Activated T-cell treated with anti-CD3 and anti-CD28 coated beads for 4 hours (primary cell): ENCODE results near the gene THSD1.
"Not testable (repeated sequence)": the region's sequence is repeated elsewhere in the genome, so short reads cannot be mapped to it uniquely, and the experiment has no call there.

Experiments
- DNase-seq: peaks from one replicate; pipeline ENCODE4 v3.0.0-alpha.2; 2020

The THSD1 gene

GRCh38 chr13:52407436-52407835 is 1.5 kb upstream of the THSD1 start:
- DNase-seq: not testable (repeated sequence)

- no peak for DNase-seq
Observed at GRCh38 chr13:52406629-52407028, 657 bp upstream of the THSD1 start.

GRCh38 chr13:52405369-52405766 is 604 bp downstream of the THSD1 start:
- DNase-seq: no peak

GRCh38 chr13:52399708-52400107 is 6.3 kb downstream of the THSD1 start:
- DNase-seq: no peak

- no peak for DNase-seq
Observed at GRCh38 chr13:52399046-52399445, 6.9 kb downstream of the THSD1 start.

GRCh38 chr13:52395704-52396103 is 10.3 kb downstream of the THSD1 start:
- no peak for DNase-seq

- DNase-seq: no peak
Observed at GRCh38 chr13:52394586-52394985, 11.4 kb downstream of the THSD1 start.

- no peak for DNase-seq
Observed at GRCh38 chr13:52393572-52394357, 12.2 kb downstream of the THSD1 start.

GRCh38 chr13:52387721-52388120 is 18.3 kb downstream of the THSD1 start:
- DNase-seq: no peak

- DNase-seq: no peak
Observed at GRCh38 chr13:52385870-52386269, 20.1 kb downstream of the THSD1 start.

- no peak for DNase-seq
Observed at GRCh38 chr13:52383366-52383765, 22.6 kb downstream of the THSD1 start.

- no peak for DNase-seq
Observed at GRCh38 chr13:52378312-52378711, 27.7 kb downstream of the THSD1 start.

GRCh38 chr13:52377898-52378297 is 28.1 kb downstream of the THSD1 start:
- DNase-seq: no peak

GRCh38 chr13:52374873-52375411 is 31.0 kb downstream of the THSD1 start:
- DNase-seq: no peak

GRCh38 chr13:52374389-52374788 is 31.6 kb downstream of the THSD1 start:
- no peak for DNase-seq

GRCh38 chr13:52373277-52373676 is 32.7 kb downstream of the THSD1 start:
- not testable (repeated sequence) for DNase-seq

- no peak for DNase-seq
Observed at GRCh38 chr13:52371736-52372247, 34.2 kb downstream of the THSD1 start.

GRCh38 chr13:52366291-52366690 is 39.7 kb downstream of the THSD1 start:
- no peak for DNase-seq

- not testable (repeated sequence) for DNase-seq
Observed at GRCh38 chr13:52362169-52362887, 43.6 kb downstream of the THSD1 start.

- DNase-seq: no peak
Observed at GRCh38 chr13:52361225-52361624, 44.7 kb downstream of the THSD1 start.

GRCh38 chr13:52359534-52359933 is 46.4 kb downstream of the THSD1 start:
- DNase-seq: no peak

GRCh38 chr13:52356327-52356726 is 49.6 kb downstream of the THSD1 start:
- DNase-seq: no peak

GRCh38 chr13:52353193-52353592 is 52.8 kb downstream of the THSD1 start:
- DNase-seq: no peak
